SK-N-SH (cell line): ENCODE measurements around the gene ASB5.

Source experiments
- CTCF ChIP-seq: fragments of 200-600 bp; sonication (generic); IDR thresholded peaks from 2 replicates; pipeline ENCODE4 v1.6.1; 2017; ENCODE audit warnings: antibody characterized with exemption, mild to moderate bottlenecking, moderate library complexity
- EP300 ChIP-seq, 2 experiments: IDR thresholded peaks; 2 replicates each; pipeline versions ENCODE4 v1.4.0 to v1.6.1; 2012; ENCODE audit warnings: borderline replicate concordance in 1 of 2, low read depth in 1 of 2, low read length in 1 of 2
- FOXM1 ChIP-seq: IDR thresholded peaks from 2 replicates; pipeline ENCODE4 v1.4.0; 2012; ENCODE audit warnings: low read depth, mild to moderate bottlenecking
- JUND ChIP-seq: IDR thresholded peaks from 2 replicates; pipeline ENCODE4 v1.4.0; 2012
- MEF2A ChIP-seq: IDR thresholded peaks from 2 replicates; pipeline ENCODE4 v1.4.0; 2012; ENCODE audit warnings: low read depth, borderline replicate concordance
- MXI1 ChIP-seq: IDR thresholded peaks from 2 replicates; pipeline ENCODE4 v1.6.1; 2012; ENCODE audit warnings: mild to moderate bottlenecking, low read depth, low read length, improper control_type of control experiment
- TEAD4 ChIP-seq: IDR thresholded peaks from 2 replicates; pipeline ENCODE4 v1.4.0; 2012; ENCODE audit warnings: mild to moderate bottlenecking, borderline replicate concordance; ENCODE audit not compliant: insufficient read depth

- TF ChIP-seq MEF2A = no peak
- TF ChIP-seq FOXM1 = no peak
- TF ChIP-seq CTCF = no peak
- TF ChIP-seq TEAD4 = no peak
- no peak for TF ChIP-seq JUND
- no peak for TF ChIP-seq EP300 (IDR thresholded peaks at IDR 0.05; ENCODE audit: borderline replicate concordance in 1 of 2, low read depth in 1 of 2, low read length in 1 of 2)
- no peak for TF ChIP-seq MXI1
These were observed 3.8 kb upstream of the ASB5 start for GRCh38 chr4:176272799-176273198.
